CD4-positive, alpha-beta T cell treated with Interleukin-4 for 4 hours (primary cell): ENCODE results near the gene CADM4.
"Not testable (repeated sequence)": the region's sequence is repeated elsewhere in the genome, so short reads cannot be mapped to it uniquely, and the experiment has no call there.

Source experiments
- DNase-seq: peaks from one replicate; pipeline ENCODE4 v3.0.0-alpha.2; 2020

The CADM4 gene

GRCh38 chr19:43639519-43640423 lies at the start of gene CADM4:
Gene CADM4, minus strand, starts transcription at chr19:43639850. Its CDS starts 60 bp downstream, at chr19:43639790.
- DNase-seq: peak; percentile 31

- no peak for DNase-seq
Measured at GRCh38 chr19:43688059-43688701, 48.5 kb upstream of the CADM4 start.

DNA sequence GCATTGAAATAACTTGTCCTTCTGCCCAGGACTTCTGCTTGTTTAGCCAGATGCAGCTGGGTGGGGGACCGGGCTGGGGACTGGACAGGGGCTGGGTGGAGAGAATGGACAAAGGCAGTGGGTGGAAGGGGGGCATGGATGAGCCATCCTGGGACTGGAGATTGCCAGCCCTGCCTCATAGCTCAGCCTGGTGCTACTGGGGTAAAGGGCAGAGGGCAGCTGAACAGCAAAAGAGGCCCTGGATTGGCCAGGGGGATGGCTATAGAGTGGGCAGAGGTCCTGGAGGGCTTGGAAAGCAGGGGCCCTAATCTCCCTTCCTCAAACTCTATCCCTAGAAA lies 48.0 kb upstream of the CADM4 start:
- no peak for DNase-seq

- no peak for DNase-seq
Measured at GRCh38 chr19:43684326-43684725, 44.7 kb upstream of the CADM4 start.

- DNase-seq: no peak
Measured at GRCh38 chr19:43683905-43684304, 44.3 kb upstream of the CADM4 start.

DNA sequence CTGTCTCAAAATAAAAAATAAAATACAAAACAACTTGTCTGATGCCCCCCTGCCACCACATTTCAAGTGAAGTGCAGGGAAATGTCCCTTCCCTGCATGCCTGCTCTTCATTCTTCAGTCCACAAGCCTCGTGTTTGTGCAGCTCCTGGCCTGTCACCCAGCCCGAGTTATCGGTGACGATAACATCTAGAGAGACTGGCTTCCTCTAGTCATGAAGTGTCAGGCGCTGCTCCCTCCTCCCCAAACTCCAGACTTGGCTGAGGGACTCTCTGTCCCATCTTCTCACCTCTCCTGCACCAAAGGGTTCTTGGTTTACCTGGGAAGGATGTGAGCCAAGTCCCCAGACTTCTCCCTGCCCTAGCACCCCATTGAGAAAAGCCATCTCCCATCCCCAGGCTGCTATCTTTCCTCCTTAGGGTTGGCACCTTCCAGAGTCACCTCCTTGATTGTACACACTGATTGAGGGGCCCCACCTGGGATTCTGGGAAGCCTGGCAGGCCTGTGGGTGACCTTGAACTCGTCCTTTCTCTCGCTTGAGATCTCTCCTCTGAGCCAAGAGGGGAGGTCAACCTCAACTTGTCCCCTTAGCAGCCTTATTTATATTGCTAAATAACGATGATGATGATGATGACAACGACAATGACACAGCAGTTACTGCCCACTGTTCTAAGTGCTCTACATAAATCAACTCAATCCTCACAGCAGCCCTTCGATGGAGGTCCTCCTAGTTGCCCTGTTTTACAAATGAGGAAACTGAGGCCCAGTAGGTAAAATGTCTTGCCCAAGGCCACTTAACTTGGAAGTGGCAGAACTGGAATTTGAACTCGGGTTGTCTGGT lies 43.4 kb upstream of the CADM4 start:
- no peak for DNase-seq

- not testable (repeated sequence) for DNase-seq
Measured at GRCh38 chr19:43682269-43682668, 42.6 kb upstream of the CADM4 start.

- no peak for DNase-seq
Measured at GRCh38 chr19:43681821-43682220, 42.2 kb upstream of the CADM4 start.

DNA sequence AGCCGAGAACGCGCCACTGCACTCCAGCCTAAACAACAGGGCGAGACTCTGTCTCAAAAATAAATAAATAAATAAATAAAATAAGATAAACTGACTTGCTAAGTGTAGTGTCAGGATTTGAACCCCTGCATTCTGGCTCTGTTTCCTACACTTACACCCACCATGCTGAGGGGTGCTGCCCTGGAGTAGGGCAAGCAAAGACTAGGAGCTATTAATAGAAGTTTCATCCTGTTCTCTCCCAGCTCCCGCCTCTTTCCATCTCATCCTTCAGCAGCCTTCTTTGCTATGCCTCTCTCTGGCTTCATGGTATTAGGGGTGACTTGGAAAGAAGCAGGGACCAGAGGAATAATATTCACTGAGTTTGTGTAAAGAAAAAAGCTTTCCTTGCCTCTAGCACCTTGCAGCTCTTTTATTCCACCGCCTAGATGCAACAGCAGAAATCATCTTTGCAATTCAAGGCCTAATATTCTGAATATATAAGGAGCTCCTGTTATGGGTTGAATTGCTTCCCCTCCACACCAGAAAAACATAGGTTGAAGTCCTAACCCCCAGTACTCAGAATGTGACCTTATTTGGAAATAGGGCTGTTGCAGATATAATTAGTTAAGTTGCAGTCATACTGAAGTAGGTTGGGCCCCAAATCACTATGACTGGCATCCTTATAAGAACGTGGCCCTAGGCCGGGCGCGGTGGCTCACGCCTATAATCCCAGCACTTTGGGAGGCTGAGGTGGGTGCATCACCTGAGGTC lies 39.0 kb upstream of the CADM4 start:
- DNase-seq: no peak

DNA sequence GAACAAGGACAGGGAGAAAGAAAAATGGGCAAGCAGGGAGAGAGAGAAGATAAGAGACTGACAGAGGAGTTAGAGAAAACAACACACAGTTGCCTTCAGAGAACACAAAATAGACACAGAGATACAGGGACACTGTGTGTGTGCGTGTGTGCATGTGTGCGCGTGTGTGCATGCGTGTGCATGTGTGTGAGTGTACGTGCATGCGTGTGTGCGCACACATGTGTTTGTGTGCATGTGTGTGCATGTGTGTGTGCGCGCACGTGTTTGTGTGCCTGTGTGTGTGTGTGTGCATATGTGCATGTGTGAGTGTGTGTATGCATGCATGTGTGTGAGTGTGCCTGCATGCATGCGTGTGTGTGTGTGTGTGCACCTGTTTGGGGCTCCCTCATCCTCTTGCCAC lies 36.3 kb upstream of the CADM4 start:
- no peak for DNase-seq

DNA sequence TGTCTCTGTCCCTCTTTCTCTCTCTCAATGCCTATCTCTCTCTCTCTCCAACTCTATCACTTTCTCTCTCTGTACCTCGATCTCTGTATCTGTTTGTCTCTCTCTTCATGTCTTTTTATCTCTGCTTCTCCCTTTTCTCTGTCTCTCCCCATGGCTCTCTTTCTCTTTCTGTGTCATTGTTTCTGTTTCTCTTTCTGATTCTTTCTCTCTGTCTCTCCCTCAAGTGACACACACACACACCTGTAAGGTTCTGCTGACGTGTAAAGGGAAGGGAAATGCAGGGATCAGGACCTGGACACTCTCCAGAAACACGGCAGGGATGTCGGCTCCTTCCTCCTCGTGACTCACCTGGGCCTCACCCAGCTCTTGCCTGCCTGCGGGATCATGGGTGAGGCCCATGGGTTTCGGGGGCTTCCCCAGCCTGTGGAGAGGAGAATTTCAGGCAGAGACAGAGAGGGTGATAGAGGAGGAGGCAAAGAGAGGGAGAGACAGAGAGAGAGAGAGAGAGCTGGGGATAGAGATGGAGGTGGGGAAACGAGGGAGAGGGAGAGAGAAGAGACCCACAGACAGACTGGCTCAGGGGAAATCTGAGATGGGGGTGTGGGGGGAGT lies 35.7 kb upstream of the CADM4 start:
- no peak for DNase-seq

DNA sequence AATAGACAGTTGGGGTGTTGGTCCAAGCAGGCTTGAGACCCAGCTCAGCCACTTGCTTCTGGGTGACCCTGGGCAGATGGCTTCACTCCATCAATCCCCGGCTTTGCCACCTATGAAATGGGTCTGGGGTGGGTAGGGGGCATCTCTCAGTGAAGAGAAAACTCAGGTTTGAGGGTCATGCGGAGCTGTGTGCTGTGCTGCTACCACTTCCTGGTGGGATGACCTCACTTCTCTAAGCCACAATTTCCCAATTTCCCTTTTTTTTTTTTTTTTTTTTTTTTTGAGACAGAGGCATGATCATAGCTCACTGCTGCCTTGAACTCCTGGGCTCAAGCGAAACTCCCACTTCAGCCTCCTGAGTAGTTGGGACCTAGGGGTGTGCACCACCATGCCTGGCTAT lies 34.9 kb upstream of the CADM4 start:
- DNase-seq: no peak

- no peak for DNase-seq
Measured at GRCh38 chr19:43674183-43674582, 34.5 kb upstream of the CADM4 start.

GRCh38 chr19:43673637-43674036 lies 34.0 kb upstream of the CADM4 start:
- DNase-seq: no peak

DNA sequence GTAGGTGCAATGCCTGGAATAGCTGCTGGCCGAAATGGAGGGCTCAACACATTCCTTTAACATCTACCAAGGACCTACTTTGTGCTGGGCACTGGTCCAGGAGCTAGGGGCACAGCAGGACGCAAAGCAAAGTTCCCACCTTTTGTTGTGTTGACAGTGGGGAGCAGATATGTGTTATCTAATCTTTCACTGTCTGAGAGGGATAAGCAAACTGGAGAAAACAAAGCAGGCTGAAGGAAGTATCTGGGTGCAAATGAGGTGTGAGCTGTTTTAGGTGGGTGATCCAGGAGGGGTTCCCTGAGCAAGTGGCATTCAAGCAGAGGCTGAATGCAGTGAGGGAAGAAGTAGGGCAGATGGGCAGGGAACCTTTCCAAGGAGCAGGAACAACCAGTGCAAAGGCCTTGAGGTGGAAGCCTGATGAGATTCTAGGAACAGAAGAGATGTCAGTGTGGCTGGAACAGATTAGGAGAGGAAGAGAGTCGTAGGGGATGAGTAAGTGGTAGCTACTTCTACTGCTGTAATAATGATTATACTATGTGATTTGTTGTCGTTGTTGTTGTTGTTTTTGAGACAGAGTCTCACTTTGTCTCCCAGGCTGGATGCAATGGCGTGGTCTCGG lies 32.5 kb upstream of the CADM4 start:
- no peak for DNase-seq

- DNase-seq: peak; percentile 95
Measured at GRCh38 chr19:43668406-43669109, 28.9 kb upstream of the CADM4 start.

DNA sequence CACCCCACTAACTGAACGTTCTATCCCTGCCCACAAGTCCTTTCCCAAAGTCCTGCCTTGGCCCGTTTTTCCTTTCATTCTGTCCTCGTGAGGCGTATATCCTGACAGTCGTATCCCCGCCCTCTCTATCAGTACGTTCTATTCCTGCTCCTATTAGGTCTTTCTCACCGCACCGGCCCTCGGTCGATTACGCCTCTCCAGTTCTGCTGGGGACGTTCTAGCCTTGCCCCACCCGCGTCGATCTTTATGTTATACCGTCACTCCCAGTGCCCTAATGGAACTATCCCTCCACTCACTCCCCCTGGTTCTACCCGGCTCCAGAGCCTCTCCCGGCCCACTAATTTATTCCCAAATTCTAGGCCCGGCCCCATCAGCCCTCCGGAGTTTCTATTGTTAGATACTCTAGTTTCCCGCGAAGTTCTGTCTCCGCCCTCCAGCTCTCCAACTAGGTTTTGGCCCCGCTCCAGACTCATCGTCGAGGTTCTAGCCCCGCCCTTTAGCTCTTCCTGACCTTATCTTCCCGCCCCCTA lies 28.3 kb upstream of the CADM4 start:
- DNase-seq: no peak

DNA sequence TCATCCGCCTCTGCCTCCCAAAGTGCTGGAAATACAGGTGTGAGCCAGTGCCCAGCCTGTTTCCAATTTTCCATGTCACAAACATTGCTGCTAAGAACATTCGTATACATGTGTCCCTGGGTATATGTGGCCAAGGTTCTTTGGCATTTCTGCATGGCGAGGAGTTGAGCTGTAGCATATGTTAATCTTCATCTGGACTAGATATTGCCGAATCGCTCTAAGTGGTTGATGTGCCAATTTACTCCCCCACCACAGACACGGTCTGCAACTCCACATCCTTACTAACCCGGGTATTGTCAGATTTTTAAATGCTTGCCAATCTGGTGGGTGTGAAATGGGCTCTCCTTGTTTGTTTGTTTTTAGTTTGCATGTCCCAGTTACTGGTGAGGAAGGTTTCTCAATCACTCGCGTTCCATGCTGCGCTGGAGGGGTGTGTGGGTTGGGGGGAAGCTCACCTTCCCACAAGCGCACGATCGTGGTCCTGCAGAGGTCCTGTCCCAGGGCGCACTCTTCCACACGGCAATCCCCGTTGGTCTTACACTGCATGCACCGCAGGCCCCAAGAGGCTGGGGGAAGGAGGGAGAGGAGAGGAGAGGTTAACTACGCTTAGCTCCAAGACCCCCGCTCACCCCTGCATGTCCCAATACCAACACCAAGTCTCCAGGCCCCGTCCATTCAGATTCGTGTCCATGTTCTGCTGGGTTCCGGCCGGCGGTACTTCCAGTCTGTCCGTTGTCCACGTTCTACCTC lies 27.7 kb upstream of the CADM4 start:
- DNase-seq: no peak

- peak; percentile 43 for DNase-seq
Measured at GRCh38 chr19:43664018-43664417, 24.4 kb upstream of the CADM4 start.

GRCh38 chr19:43662487-43662886 lies 22.8 kb upstream of the CADM4 start:
- DNase-seq: no peak
